ENCODE data around the gene SPINK8. TPM values are rescaled to one million over a fixed set of nuclear protein-coding genes. Genes with fewer than 3 reads are reported as not detected.

SPINK8 gene
- total and polyA plus RNA-seq, 8 donors = not detected

- no peaks in the 10 kb centered on the region for H3K36me3 ChIP-seq
- H3K27me3 ChIP-seq = no peaks in the 10 kb centered on the region
- WGBS, 5 donors = 62 to 76% (median 70%) methylated on average over 3 of the region's 3 CpGs
- intact Hi-C loops (cut with DNase I; ENCODE audit: low total_unique reads) = no loop called here
- H3K4me1 ChIP-seq = no peaks in the 10 kb centered on the region
- no peak overlapping the region for H3K4me3 ChIP-seq
- TF ChIP-seq, protein P1, sequence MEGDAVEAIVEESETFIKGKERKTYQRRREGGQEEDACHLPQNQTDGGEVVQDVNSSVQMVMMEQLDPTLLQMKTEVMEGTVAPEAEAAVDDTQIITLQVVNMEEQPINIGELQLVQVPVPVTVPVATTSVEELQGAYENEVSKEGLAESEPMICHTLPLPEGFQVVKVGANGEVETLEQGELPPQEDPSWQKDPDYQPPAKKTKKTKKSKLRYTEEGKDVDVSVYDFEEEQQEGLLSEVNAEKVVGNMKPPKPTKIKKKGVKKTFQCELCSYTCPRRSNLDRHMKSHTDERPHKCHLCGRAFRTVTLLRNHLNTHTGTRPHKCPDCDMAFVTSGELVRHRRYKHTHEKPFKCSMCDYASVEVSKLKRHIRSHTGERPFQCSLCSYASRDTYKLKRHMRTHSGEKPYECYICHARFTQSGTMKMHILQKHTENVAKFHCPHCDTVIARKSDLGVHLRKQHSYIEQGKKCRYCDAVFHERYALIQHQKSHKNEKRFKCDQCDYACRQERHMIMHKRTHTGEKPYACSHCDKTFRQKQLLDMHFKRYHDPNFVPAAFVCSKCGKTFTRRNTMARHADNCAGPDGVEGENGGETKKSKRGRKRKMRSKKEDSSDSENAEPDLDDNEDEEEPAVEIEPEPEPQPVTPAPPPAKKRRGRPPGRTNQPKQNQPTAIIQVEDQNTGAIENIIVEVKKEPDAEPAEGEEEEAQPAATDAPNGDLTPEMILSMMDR (IDR thresholded peaks at IDR 0.05) = no peak
- TF ChIP-seq POLR2A (IDR thresholded peaks at IDR 0.05) (no peak), POLR2AphosphoS5 (IDR thresholded peaks at IDR 0.05) (no peak), EP300 (IDR thresholded peaks at IDR 0.05) (no peak)
- H3K27ac ChIP-seq = no peak overlapping the region
- DNase-seq = no peak
- H3K9me3 ChIP-seq = no peaks in the 10 kb centered on the region
Observed at GRCh38 chr3:48347500-48347899, 14.0 kb upstream of the SPINK8 start.

GRCh38 chr3:48345946-48346572, 12.6 kb upstream of the SPINK8 start:
- TF ChIP-seq EP300 (IDR thresholded peaks at IDR 0.05) = no peak
- no peak for TF ChIP-seq POLR2AphosphoS5 (IDR thresholded peaks at IDR 0.05)
- TF ChIP-seq, protein P1 (IDR thresholded peaks at IDR 0.05) = no peak
- no peak for TF ChIP-seq POLR2A (IDR thresholded peaks at IDR 0.05)
- intact Hi-C loops (cut with DNase I; ENCODE audit: low total_unique reads) = no loop called here
- Histone ChIP-seq H3K9me3 (no peaks in the 10 kb centered on the region), H3K4me1 (no peaks in the 10 kb centered on the region), H3K4me3 (no peak overlapping the region), H3K27me3 (no peaks in the 10 kb centered on the region), H3K27ac (no peak overlapping the region), H3K36me3 (no peaks in the 10 kb centered on the region)
- 68 to 83% (median 74%) methylated on average over 2 of the region's 2 CpGs for WGBS, 5 donors
- DNase-seq = no peak

GRCh38 chr3:48344867-48345507, 11.5 kb upstream of the SPINK8 start:
- no peak for DNase-seq
- no peak overlapping the region for H3K27ac ChIP-seq
- H3K4me1 ChIP-seq = no peaks in the 10 kb centered on the region
- H3K27me3 ChIP-seq = no peaks in the 10 kb centered on the region
- WGBS, 5 donors = 25 to 52% (median 30%) methylated on average over 1 of the region's 1 CpG
- no peaks in the 10 kb centered on the region for H3K9me3 ChIP-seq
- intact Hi-C loops (cut with DNase I; ENCODE audit: low total_unique reads) = no loop called here
- no peak for TF ChIP-seq EP300 (IDR thresholded peaks at IDR 0.05)
- TF ChIP-seq, protein P1 (IDR thresholded peaks at IDR 0.05) = no peak
- TF ChIP-seq POLR2AphosphoS5 (IDR thresholded peaks at IDR 0.05) = no peak
- no peak for TF ChIP-seq POLR2A (IDR thresholded peaks at IDR 0.05)
- no peaks in the 10 kb centered on the region for H3K36me3 ChIP-seq
- no peak overlapping the region for H3K4me3 ChIP-seq

GRCh38 chr3:48343432-48343831, 10.0 kb upstream of the SPINK8 start:
- no peak for DNase-seq
- H3K4me1 ChIP-seq = no peaks in the 10 kb centered on the region
- no peaks in the 10 kb centered on the region for H3K27me3 ChIP-seq
- H3K9me3 ChIP-seq = no peaks in the 10 kb centered on the region
- WGBS, 5 donors = 80 to 95% (median 92%) methylated on average over 8 of the region's 8 CpGs
- intact Hi-C loops (cut with DNase I; ENCODE audit: low total_unique reads) = no loop called here
- no peak overlapping the region for H3K27ac ChIP-seq
- H3K36me3 ChIP-seq = no peaks in the 10 kb centered on the region
- TF ChIP-seq POLR2AphosphoS5 (IDR thresholded peaks at IDR 0.05) = no peak
- no peak for TF ChIP-seq POLR2A (IDR thresholded peaks at IDR 0.05)
- TF ChIP-seq EP300 (IDR thresholded peaks at IDR 0.05) = no peak
- TF ChIP-seq, protein P1 (IDR thresholded peaks at IDR 0.05) = no peak
- no peak overlapping the region for H3K4me3 ChIP-seq
